ENCODE measurements around the gene MSH3.
"Not testable (repeated sequence)": the region's sequence is repeated elsewhere in the genome, so short reads cannot be mapped to it uniquely, and the experiment has no call there.

The MSH3 gene

GRCh38 chr5:80659106-80659505, 4.7 kb downstream of the MSH3 start:
- peak; percentile 36 to 51 for DNase-seq

- not testable (repeated sequence) for DNase-seq
These were observed 6.2 kb downstream of the MSH3 start for GRCh38 chr5:80660661-80661060.

GRCh38 chr5:80662108-80662507, 7.7 kb downstream of the MSH3 start:
- DNase-seq: no peak

- no peak for DNase-seq
These were observed 10.6 kb downstream of the MSH3 start for GRCh38 chr5:80665057-80665456.

- no peak for DNase-seq
These were observed 12.9 kb downstream of the MSH3 start for GRCh38 chr5:80667384-80667783.

- DNase-seq: no peak
These were observed 13.8 kb downstream of the MSH3 start for GRCh38 chr5:80668016-80668969.

GRCh38 chr5:80672140-80672736, 17.8 kb downstream of the MSH3 start:
- DNase-seq: peak; percentile 49 to 85

- DNase-seq: no peak
These were observed 22.3 kb downstream of the MSH3 start for GRCh38 chr5:80676706-80677105.

- peak; percentile 3 to 33 for DNase-seq
These were observed 32.3 kb downstream of the MSH3 start for GRCh38 chr5:80686757-80687156.

- DNase-seq: no peak
These were observed 34.4 kb downstream of the MSH3 start for GRCh38 chr5:80688648-80689420.

- no peak for DNase-seq
These were observed 35.2 kb downstream of the MSH3 start for GRCh38 chr5:80689627-80690026.

GRCh38 chr5:80695666-80696065, 41.2 kb downstream of the MSH3 start:
- DNase-seq: no peak

- no peak for DNase-seq
These were observed 42.0 kb downstream of the MSH3 start for GRCh38 chr5:80696450-80696849.

- no peak for DNase-seq
These were observed 42.6 kb downstream of the MSH3 start for GRCh38 chr5:80697100-80697499.

GRCh38 chr5:80698369-80698768, 43.9 kb downstream of the MSH3 start:
- no peak for DNase-seq

- DNase-seq: no peak
These were observed 47.1 kb downstream of the MSH3 start for GRCh38 chr5:80701597-80701996.

GRCh38 chr5:80703291-80703690, 48.8 kb downstream of the MSH3 start:
- no peak for DNase-seq

- no peak for DNase-seq
These were observed 49.3 kb downstream of the MSH3 start for GRCh38 chr5:80703747-80704146.

GRCh38 chr5:80704221-80704620, 49.8 kb downstream of the MSH3 start:
- no peak for DNase-seq

GRCh38 chr5:80705216-80705769, 50.8 kb downstream of the MSH3 start:
- no peak for DNase-seq

GRCh38 chr5:80705801-80706200, 51.3 kb downstream of the MSH3 start:
- no peak for DNase-seq

GRCh38 chr5:80706835-80707447, 52.5 kb downstream of the MSH3 start:
- no peak for DNase-seq

- no peak for DNase-seq
These were observed 53.2 kb downstream of the MSH3 start for GRCh38 chr5:80707645-80708044.

Data from inflammatory macrophage treated with lipopolysaccharide for 1 hour (primary cell).